Cortex of kidney (tissue), 1 donor: ENCODE measurements around the gene CLDN20.
"Not testable (repeated sequence)": the region's sequence is repeated elsewhere in the genome, so short reads cannot be mapped to it uniquely, and the experiment has no call there.

ENCODE experiments used
- DNase-seq: peaks from one replicate; lab custom pipeline; 2025; lab: John Stamatoyannopoulos, UW

Gene CLDN20

DNA sequence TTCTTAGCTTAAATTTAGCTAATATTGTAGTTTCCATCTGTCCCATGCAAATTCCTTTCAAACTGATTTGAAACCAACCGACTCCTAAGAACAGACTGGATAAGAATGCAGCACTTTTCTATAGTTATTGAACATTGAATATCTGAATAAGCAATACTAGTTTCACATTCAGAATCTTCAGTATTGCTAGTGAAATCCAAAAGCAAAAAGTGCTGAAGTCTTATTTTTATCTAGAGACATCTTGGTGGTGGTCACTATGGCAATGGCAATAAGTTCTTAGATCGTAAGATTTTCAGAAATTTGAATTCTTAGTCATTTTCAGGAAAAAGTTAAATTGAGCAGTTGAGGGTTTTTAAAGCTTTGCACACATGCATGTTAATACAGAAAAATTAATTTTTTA, 47.8 kb downstream of the CLDN20 start:
- no peak for DNase-seq

GRCh38 chr6:155312950-155313349, 49.1 kb downstream of the CLDN20 start:
- DNase-seq: not testable (repeated sequence)

- DNase-seq: no peak
Observed at GRCh38 chr6:155313602-155314091, 49.8 kb downstream of the CLDN20 start.

GRCh38 chr6:155314092-155314772, 50.4 kb downstream of the CLDN20 start, which contains the start of gene TFB1M:
TFB1M (minus strand) TSS chr6:155314484; CDS start chr6:155314428, 56 bp downstream.
- DNase-seq: peak; percentile 89

DNA sequence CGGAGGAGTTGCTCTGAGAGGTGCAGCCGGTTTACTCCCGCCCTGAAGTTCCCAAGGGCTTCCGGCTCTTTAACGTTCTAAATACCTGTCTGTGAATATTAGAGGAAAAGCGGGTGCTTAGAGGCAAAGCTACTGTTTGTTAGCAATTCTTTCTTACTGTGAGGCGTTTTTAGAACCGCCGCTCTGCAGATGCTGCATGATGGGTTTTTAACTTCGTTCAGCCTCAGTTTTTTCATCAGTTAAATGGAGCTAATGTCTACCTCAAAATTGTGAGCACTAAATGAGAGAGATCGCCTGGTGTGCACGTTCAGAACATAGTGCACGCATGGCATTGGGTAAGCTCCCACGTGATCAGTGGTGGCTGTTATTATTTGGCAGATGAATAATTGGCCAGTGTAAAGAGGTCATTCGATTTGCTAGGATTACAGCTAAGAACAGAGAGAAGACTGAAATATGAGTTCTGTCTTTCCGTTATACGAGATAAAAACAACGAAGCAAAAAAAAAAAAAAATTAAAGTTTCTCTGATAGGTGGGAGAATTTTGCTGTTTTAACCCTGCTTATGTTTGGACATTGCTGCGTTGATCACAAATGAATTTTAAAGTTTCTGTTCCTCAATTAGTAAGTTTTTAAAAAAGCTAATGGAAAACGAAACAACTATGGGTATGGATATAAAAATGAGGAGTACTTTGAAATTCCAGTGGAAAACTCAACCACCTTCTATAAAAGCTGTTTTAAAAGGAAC, 51.1 kb downstream of the CLDN20 start:
- no peak for DNase-seq

- no peak for DNase-seq
Observed at GRCh38 chr6:155315516-155315871, 51.7 kb downstream of the CLDN20 start.

DNA sequence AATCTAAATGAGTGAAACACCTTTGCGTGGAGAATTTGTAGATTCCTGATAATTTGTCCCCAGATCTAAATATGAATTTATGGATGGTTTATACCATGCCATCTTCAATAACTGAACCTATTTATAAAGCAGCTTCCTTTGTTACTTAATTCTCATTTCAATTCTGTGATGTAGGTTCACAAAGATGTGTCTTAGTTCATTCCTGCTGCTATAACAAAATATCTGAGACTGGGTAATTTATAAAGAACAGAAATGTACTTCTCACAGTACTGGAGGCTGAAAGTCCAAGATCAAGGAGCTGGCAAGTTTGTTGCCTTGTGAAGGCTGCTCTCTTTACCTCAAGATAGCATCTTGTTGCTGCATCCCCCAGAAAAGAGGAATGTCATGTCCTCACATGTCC, 52.6 kb downstream of the CLDN20 start:
- DNase-seq: no peak

DNA sequence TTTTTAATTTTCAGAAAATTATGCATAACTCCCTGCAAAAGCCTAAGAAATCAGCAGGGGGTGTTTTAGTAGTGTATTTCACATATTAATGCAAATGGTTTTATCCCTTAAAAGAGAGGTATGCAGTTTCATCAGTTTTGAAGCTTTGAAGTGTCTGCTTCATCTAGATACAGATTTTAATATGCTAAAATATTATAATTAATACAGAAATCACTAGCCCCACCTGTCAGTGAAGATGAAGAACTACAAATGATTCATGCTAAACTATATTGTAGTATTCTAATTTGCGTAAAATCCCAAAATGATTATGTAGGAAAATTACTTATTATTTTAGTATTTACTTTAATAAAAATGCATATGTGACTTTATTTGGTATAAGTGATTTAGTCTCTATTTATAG, 53.4 kb downstream of the CLDN20 start:
- DNase-seq: no peak

- DNase-seq: no peak
Observed at GRCh38 chr6:155319902-155320301, 56.1 kb downstream of the CLDN20 start.

DNA sequence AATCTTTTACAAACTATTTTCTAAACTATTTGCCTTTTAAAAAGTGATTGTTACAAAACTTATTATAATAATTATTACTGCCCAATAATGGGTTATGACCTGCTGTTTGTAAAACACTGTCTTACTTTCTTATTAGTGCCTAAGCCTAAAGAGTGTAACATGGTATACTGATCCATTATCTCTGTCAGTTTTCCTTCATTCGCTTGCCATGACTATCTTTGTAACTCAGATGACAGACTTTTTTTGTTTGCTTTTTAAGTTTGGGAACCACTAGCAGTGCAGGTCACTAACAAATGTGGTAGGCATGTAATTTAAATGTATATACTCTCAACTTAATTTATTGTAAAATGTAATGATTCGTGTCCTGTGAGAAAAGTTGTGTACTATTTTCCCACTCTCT, 60.4 kb downstream of the CLDN20 start:
- DNase-seq: no peak

DNA sequence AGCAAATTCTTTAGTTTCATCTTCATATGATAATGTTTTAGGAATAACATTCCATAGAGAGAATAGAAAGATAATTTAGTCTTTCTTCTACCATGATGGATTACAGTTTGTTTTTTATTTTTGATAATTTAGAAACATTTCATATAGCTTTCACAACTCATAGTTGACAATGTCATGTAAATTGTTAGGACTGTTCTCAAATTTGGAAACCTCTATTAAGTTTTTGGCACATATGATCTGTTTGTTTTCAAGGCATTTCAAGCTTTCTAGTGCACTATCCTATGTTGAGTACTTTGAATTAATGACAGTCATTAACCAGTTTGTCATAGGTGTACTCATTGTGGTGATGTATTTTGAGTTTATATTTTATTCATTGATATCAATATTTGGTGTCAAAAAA, 61.2 kb downstream of the CLDN20 start:
- DNase-seq: no peak

GRCh38 chr6:155325700-155326516, 62.1 kb downstream of the CLDN20 start:
- DNase-seq: no peak
